H54 (cell line): ENCODE measurements around the gene AK1.

Source experiments
- DNase-seq: peaks from one replicate; pipeline ENCODE4 v3.0.0; 2011; ENCODE audit warnings: low spot score, mixed read lengths; ENCODE audit not compliant: insufficient read length
- FAIRE-seq: peaks from 3 replicates; lab custom pipeline; 2011; peaks lifted over from hg19 to GRCh38; lab: Jason Lieb, UNC
- POLR2A ChIP-seq: IDR thresholded peaks from 2 replicates; pipeline ENCODE4 v1.6.1; 2011; ENCODE audit warnings: low read depth, mild to moderate bottlenecking, low read length

Gene AK1

GRCh38 chr9:127860779-127861178 lies 16.7 kb downstream of the AK1 start:
- no peak for TF ChIP-seq POLR2A
- FAIRE-seq (no peak), DNase-seq (no peak)

- FAIRE-seq: no peak
- no peak for DNase-seq
- TF ChIP-seq POLR2A: no peak
Measured at GRCh38 chr9:127860260-127860659, 17.2 kb downstream of the AK1 start.

DNA sequence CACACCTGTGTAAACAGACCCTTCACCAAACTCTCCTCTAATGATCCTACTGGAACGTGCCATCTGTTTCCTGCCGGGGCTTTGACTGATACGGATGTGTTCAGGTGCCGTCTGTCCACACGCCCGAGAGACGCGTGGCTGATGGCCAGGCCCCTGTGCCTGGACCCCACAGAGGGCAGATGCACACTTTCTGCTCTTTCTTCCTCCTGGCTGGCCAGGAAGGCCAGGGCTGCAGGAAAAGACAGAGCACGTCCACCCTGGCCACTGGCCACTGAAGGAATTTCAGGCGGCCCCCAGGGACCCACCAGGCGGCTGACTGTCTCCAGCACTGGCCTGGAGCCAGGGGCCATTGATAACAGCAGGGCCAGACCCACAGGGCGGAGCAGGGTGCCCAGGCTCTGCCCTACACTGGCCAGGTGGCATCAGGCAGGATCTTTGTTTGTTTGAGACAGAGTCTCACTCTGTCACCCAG lies 19.4 kb downstream of the AK1 start:
- no peak for DNase-seq
- FAIRE-seq: no peak
- TF ChIP-seq POLR2A: no peak

DNA sequence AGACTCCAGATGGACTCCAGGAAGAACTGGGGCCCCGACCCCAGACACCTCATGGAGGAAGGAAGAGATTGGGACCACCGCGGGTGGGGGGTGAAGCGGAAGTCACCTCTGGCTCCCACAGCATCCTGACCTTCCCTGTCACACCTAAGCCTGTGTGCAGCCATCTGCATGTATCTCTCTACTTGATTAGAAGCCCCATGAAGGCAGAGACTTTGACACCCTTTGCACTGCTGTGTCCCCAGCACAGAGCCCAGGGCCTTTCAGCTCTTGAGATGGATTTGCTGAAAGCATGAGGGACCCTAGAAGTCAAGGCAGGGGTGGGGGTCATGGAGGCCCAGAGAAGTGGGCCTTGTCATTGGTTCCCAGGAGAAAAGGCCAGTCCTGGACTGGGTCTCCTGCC lies 20.2 kb downstream of the AK1 start:
- FAIRE-seq (no peak), DNase-seq (no peak)
- no peak for TF ChIP-seq POLR2A

DNA sequence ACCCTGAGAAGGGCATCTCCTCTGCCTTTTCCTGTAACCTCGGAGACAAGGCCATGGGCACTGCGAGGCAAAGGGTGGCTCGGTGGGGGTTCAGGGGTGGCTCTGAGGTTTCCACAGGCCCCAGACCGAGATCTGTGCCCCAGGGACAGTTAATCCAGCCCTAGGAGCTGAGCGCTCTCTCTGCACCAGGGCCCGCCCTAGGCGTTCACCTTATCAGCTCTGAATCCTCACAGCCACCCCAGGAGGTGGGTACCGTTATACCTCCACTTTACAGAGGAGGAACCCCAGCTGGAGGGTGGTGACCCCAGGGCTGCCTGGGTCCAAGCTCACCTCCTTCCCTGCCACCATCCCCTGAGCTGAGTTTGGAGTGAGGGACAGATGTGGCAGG lies 20.8 kb downstream of the AK1 start:
- no peak for FAIRE-seq
- no peak for DNase-seq
- TF ChIP-seq POLR2A: no peak

DNA sequence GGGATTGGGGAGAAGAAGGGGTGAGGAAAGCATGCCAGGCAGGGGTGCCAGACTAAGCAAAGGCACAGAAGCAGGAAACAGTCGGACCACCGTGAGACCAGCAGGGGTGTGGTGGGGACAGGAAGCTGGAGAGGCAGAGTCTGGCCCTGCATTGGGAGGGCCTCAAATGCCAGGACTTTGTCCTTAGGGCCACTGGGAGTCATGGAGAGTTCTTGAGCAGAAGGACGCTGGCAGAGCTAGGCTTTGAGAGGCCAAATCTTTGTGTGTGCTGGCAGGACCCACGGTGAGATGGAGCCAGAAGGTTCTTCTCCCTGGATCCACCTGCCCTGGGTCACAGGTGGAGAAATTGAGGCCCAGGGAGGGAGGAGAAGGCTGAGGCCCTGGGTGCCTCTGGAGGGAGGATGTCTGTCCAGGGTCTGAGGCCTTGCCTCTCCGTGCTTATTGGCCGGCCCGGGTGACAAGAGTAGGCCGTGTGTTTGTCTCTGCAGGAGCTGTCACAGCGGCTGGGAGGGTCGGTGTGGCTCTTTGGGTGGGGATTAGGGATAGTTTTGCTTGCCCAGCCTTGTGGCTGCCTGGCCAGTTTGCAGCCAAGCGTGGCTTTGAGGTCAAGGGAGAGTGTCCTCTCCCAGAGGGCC lies 21.3 kb downstream of the AK1 start:
- no peak for TF ChIP-seq POLR2A
- no peak for FAIRE-seq
- DNase-seq: no peak

DNA sequence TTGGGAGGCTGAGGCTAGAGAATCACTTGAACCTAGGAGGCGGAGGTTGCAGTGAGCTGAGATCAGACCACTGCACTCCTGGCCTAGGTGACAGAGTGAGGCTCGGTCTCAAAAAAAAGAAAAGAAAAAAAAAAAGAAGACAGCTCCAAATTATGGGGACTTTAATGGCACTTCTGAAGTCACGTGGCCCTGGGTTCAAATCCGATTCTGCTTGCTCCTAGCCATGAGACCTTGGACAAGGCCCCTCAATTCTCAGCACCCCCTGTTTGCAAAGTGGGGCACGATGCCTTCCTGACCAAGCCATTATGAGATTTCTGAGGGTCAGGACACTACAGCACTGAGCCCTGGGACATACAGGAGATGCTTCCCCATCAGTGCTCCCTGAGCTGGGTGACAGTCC lies 22.0 kb downstream of the AK1 start:
- TF ChIP-seq POLR2A: no peak
- no peak for FAIRE-seq
- no peak for DNase-seq

DNA sequence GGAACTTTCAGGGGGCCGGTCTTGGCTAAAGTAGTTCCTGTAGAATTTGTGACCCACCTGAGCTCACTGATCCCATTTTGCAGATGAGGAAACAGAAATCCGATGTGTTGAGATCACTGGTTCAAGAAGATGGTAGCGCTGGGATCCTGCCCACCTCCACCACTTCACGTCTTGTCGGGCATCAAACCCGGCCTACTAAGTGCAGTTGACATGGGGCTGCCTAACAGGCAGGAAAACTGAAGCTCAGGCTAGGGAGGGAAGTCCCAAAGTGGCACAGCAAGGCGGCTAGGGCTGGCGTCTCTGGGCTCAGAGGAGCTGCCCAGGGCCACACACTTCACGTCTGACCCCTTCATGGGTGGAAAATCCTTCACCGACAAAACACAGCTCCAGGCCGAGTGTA lies 22.5 kb downstream of the AK1 start:
- no peak for TF ChIP-seq POLR2A
- DNase-seq: no peak
- no peak for FAIRE-seq

DNA sequence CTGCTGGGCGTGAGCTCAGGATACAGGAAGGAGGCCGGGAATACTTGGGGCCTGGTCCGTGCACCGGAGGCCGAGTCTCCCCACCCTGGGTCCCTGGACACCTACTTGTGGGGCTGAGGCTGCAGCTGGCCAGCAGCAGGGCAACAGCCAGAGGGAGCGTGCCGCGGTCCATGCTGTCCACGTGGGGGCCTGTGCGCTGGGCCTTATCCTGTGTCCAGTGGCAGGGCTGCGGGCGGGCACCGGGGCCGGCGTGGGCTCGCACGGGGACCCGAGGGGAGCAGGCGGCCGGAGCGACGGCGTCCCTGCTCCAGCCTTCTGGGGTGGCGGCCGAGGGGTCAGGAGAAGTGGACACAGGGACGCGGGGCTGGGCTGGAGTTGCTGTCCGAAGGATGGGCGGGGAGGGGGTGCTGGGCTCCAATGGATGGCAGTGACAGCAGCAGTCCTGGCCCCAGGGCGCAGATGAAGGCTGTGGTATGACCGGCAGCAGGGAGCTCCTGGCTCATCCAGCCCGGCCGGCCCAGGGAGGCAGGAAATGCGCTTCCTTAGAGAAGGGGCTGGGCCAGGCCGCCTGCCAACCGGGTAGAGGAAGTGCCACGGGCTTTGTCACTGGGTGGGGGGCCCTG lies 23.2 kb downstream of the AK1 start, which contains the start of gene ENG:
ENG (minus strand) TSS at position 475 of the 623 bp plus-strand sequence; CDS start at position 172, 303 bp downstream.
- peak; percentile 92 for DNase-seq
- peak; percentile 96 for TF ChIP-seq POLR2A
- FAIRE-seq: no peak

DNA sequence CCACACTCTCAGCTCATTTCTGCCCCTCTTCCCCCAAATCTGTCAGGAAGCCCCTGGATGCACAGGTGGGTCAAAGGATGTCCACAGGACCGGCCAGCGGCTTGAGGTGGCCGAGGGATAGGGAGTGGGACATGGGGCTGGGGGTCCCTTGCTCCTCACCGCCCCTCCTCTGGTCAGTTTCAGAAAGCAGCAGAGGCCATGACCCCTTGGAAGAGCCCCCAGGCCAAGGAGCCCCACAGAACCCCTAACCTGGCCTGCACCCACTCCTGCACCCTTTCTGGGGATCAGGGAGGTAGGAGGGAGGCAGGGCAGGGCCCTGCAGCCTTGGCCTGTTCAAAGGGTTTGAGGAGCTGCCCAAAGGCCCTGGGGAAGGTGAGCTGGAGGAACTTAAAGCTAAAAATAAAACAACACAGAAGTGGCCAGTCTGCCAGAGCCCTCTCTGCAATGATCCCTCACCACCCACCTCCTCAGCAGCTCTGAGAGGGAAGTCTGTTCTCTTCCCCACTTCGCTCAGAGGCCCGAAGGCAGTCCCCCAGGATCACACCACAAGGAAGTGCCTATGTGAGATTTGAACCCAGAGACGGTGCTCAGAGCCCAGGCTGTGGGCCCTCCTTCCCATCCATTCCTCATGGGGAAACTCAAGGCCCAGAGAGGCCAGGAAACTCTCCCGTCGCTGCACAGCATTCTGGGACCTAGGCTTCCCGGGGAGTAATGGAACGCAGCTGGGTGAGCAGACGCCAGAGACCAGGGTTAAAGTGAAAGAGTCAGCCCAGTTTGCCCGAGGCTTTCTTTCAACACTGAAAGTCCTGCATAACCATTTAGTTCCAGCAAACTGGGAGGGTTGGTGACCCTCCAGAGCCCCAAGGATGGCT lies 23.9 kb downstream of the AK1 start:
- FAIRE-seq (no peak), DNase-seq (no peak)
- no peak for TF ChIP-seq POLR2A

- no peak for TF ChIP-seq POLR2A
- DNase-seq: no peak
- no peak for FAIRE-seq
Measured at GRCh38 chr9:127852829-127853228, 24.6 kb downstream of the AK1 start.

DNA sequence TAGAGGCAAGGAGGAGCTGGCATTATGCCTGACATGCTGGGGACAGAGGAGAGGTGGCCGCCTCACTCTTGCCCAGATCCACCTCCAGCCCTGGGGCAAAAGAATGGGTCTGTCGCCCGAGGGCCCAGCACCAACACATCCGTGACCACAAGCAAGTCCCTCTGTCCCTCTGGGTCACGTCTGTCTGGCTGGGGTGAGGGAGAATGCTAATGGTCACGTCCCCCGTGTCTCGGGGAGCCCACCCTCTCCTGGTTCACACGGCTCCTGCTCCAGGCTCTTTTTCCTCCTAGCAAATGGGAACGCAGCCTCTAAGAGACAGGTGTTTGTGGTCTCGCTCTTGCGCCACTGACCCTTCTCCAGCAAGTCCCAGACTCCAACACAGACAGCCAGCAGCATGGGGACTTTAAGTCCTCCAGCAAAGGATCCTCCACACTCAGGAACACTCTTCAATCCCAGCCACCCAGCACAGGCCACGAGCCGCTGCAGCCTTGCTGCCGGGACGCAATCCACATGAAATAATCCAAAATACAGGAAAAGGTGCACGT lies 27.1 kb downstream of the AK1 start:
- DNase-seq: no peak
- no peak for FAIRE-seq
- TF ChIP-seq POLR2A: no peak

DNA sequence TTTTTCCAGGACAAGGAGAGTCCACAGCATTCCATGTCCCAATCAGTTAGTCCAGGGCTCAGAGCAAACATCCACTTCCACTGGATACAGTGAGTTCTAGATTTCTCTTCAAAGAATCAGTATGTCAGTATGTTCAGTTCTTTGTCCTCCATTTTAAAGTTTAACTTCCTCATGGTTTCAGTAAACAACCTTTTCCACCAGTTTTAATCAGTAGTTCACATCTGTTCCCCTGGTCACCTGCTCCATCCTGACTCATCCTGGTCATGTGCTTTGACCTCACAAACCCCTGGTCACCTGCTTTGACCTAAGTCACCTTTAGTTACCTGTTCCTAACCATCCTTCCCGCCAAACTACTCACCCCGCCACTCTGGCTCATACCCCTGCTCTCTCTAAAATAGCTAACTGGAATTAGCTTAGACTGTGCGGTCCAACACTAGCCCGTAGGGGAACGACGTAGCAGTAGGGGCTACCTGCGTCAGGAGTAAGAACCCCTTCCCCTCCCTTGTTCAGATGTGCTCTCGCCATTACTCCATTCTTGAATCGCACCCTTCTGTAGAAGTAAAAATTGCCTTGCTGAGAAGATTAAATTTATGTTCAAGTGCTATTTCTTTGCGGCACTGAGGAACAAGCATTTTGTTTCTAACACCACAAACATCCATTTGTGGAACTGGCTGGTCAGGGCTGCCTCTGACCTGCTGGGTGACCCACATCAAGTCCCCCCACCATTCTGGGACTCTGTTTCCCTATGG lies 28.5 kb downstream of the AK1 start:
- FAIRE-seq: no peak
- DNase-seq: no peak

More for the DNA sequence above, 28.5 kb downstream of the AK1 start:
- TF ChIP-seq POLR2A: no peak
